ENCODE data around the gene HECW1.
"Not testable (repeated sequence)": the region's sequence is repeated elsewhere in the genome, so short reads cannot be mapped to it uniquely, and the experiment has no call there.

Gene HECW1

GRCh38 chr7:43553999-43554398 lies 441.6 kb downstream of the HECW1 start:
- DNase-seq = peak in 1 of 2 donors; percentile 22

- DNase-seq = no peak
Measured at GRCh38 chr7:43554423-43554822, 442.0 kb downstream of the HECW1 start.

GRCh38 chr7:43557831-43558495 lies 445.5 kb downstream of the HECW1 start:
- no peak for DNase-seq

- peak in 1 of 2 donors; percentile 17 for DNase-seq
Measured at GRCh38 chr7:43559171-43559945, 446.9 kb downstream of the HECW1 start.

GRCh38 chr7:43559946-43560335 lies 447.5 kb downstream of the HECW1 start:
- DNase-seq = no peak

- no peak for DNase-seq
Measured at GRCh38 chr7:43560742-43561330, 448.4 kb downstream of the HECW1 start.

GRCh38 chr7:43562383-43562782 lies 449.9 kb downstream of the HECW1 start:
- DNase-seq = no peak

- DNase-seq = no peak
Measured at GRCh38 chr7:43565786-43566185, 453.3 kb downstream of the HECW1 start.

GRCh38 chr7:43568529-43568928 lies 456.1 kb downstream of the HECW1 start:
- DNase-seq = no peak

- DNase-seq = peak in 1 of 2 donors; percentile 59
Measured at GRCh38 chr7:43569424-43569823, 457.0 kb downstream of the HECW1 start.

GRCh38 chr7:43570688-43571365 lies 458.4 kb downstream of the HECW1 start:
- DNase-seq = no peak

GRCh38 chr7:43572516-43573049 lies 460.1 kb downstream of the HECW1 start:
- DNase-seq = peak; percentile 98 to 99

GRCh38 chr7:43573832-43574231 lies 461.4 kb downstream of the HECW1 start:
- DNase-seq = not testable (repeated sequence)

- no peak for DNase-seq
Measured at GRCh38 chr7:43575506-43575905, 463.1 kb downstream of the HECW1 start.

GRCh38 chr7:43576241-43576640 lies 463.8 kb downstream of the HECW1 start:
- peak; percentile 15 to 26 for DNase-seq

GRCh38 chr7:43577485-43577951 lies 465.1 kb downstream of the HECW1 start:
- peak in 1 of 2 donors; percentile 17 for DNase-seq

GRCh38 chr7:43582503-43583423 lies 470.3 kb downstream of the HECW1 start, which contains the start of gene STK17A:
Gene STK17A, plus strand, starts transcription at chr7:43583108. Its CDS starts 136 bp downstream, at chr7:43583244.
- DNase-seq = peak; percentile 93 to 94

- DNase-seq = peak; percentile 44 to 68
Measured at GRCh38 chr7:43583424-43584194, 471.2 kb downstream of the HECW1 start.

GRCh38 chr7:43584195-43584586 lies 471.7 kb downstream of the HECW1 start:
- DNase-seq = peak; percentile 70 to 75

- DNase-seq = not testable (repeated sequence)
Measured at GRCh38 chr7:43584733-43585132, 472.3 kb downstream of the HECW1 start.

- peak; percentile 56 to 79 for DNase-seq
Measured at GRCh38 chr7:43585562-43585961, 473.1 kb downstream of the HECW1 start.
